Stimulated activated CD4-positive, alpha-beta T cell treated with anti-CD3 and anti-CD28 coated beads, Interleukin-4, amount 100 ng/mL, for 4 hours (primary cell): ENCODE results near the gene MAX.

Experiments
- DNase-seq, 2 experiments: peaks; one replicate each; pipeline ENCODE4 v3.0.0-alpha.2; 2020

The MAX gene

GRCh38 chr14:65072256-65072655 is 30.1 kb downstream of the MAX start:
- DNase-seq, result no peak

- no peak for DNase-seq
Measured at GRCh38 chr14:65071544-65071943, 30.8 kb downstream of the MAX start.

- no peak for DNase-seq
Measured at GRCh38 chr14:65070471-65070976, 31.8 kb downstream of the MAX start.

GRCh38 chr14:65069874-65070413 is 32.4 kb downstream of the MAX start:
- DNase-seq, result no peak

- DNase-seq, result no peak
Measured at GRCh38 chr14:65065719-65066118, 36.6 kb downstream of the MAX start.

GRCh38 chr14:65062096-65063075 is 39.9 kb downstream of the MAX start:
- no peak for DNase-seq

- no peak for DNase-seq
Measured at GRCh38 chr14:65057695-65058094, 44.6 kb downstream of the MAX start.

- DNase-seq, result no peak
Measured at GRCh38 chr14:65054471-65055085, 47.7 kb downstream of the MAX start.

GRCh38 chr14:65053466-65053865 is 48.9 kb downstream of the MAX start:
- no peak for DNase-seq

- DNase-seq, result no peak
Measured at GRCh38 chr14:65052832-65053231, 49.5 kb downstream of the MAX start.

- no peak for DNase-seq
Measured at GRCh38 chr14:65045709-65046108, 56.6 kb downstream of the MAX start.

- DNase-seq, result no peak
Measured at GRCh38 chr14:65045006-65045405, 57.3 kb downstream of the MAX start.

- DNase-seq, result no peak
Measured at GRCh38 chr14:65044596-65044959, 57.7 kb downstream of the MAX start.

GRCh38 chr14:65043893-65044595 is 58.3 kb downstream of the MAX start:
- no peak for DNase-seq

GRCh38 chr14:65042731-65043372 is 59.5 kb downstream of the MAX start:
- no peak for DNase-seq

GRCh38 chr14:65042296-65042695 is 60.0 kb downstream of the MAX start:
- DNase-seq, result no peak

GRCh38 chr14:65041434-65041915 is 60.8 kb downstream of the MAX start:
- DNase-seq, result no peak

GRCh38 chr14:65040666-65041433 is 61.5 kb downstream of the MAX start:
- DNase-seq, result no peak

GRCh38 chr14:65038966-65039365 is 63.4 kb downstream of the MAX start:
- no peak for DNase-seq

- DNase-seq, result no peak
Measured at GRCh38 chr14:65035049-65035448, 67.3 kb downstream of the MAX start.

- no peak for DNase-seq
Measured at GRCh38 chr14:65034021-65034420, 68.3 kb downstream of the MAX start.

- DNase-seq, result no peak
Measured at GRCh38 chr14:65033181-65033580, 69.1 kb downstream of the MAX start.
